Measurements from ENCODE around the gene SLC52A3. TPM values are rescaled to one million over a fixed set of nuclear protein-coding genes. Genes with fewer than 3 reads are reported as not detected.

The SLC52A3 gene
- polyA plus RNA-seq, 1 donor (not counting 4 experiments of a cell fraction or from before 2014, with no cell fraction given): 0.84 TPM

GRCh38 chr20:791056-791455 is 22.8 kb upstream of the SLC52A3 start:
- dilution Hi-C loops (cut with MboI; ENCODE audit: extremely low pct_ligation_motif_present, low sequenced_read_pairs): no loop called here
- Histone ChIP-seq H3K27me3 (ENCODE audit: control insufficient read depth, extremely low read depth, insufficient read depth, low read length) (no peaks in the 10 kb centered on the region), H3K79me2 (ENCODE audit: control insufficient read depth, insufficient read depth, low read length) (no peaks in the 10 kb centered on the region), H3K4me3 (ENCODE audit: control insufficient read depth in 2 of 3, extremely low read depth in 1 of 3, insufficient read depth in 2 of 3, low read depth in 1 of 3, low read length in 3 of 3) (no peak overlapping the region), H3K4me2 (ENCODE audit: control insufficient read depth, extremely low read depth, insufficient read depth, low read depth, low read length) (no peak overlapping the region), H3K9ac (ENCODE audit: control insufficient read depth, extremely low read depth, insufficient read depth, low read length) (no peak overlapping the region), H3K27ac (ENCODE audit: control insufficient read depth, insufficient read depth, low read length) (no peak overlapping the region), H3K9me3 (ENCODE audit: control insufficient read depth, low read depth, low read length) (no peaks in the 10 kb centered on the region), H3K9me1 (ENCODE audit: control insufficient read depth, extremely low read depth, insufficient read depth, low read length) (no peaks in the 10 kb centered on the region), H3K36me3 (ENCODE audit: control insufficient read depth in 2 of 2, extremely low read depth in 1 of 2, insufficient read depth in 2 of 2, low read length in 2 of 2) (no peaks in the 10 kb centered on the region), H4K20me1 (ENCODE audit: control insufficient read depth, extremely low read depth, insufficient read depth, low read length) (no peaks in the 10 kb centered on the region), H2AFZ (ENCODE audit: control insufficient read depth, low read length) (no peak overlapping the region), H3K4me1 (ENCODE audit: control insufficient read depth, extremely low read depth, insufficient read depth, low read length) (no peaks in the 10 kb centered on the region)
- TF ChIP-seq, protein P1, sequence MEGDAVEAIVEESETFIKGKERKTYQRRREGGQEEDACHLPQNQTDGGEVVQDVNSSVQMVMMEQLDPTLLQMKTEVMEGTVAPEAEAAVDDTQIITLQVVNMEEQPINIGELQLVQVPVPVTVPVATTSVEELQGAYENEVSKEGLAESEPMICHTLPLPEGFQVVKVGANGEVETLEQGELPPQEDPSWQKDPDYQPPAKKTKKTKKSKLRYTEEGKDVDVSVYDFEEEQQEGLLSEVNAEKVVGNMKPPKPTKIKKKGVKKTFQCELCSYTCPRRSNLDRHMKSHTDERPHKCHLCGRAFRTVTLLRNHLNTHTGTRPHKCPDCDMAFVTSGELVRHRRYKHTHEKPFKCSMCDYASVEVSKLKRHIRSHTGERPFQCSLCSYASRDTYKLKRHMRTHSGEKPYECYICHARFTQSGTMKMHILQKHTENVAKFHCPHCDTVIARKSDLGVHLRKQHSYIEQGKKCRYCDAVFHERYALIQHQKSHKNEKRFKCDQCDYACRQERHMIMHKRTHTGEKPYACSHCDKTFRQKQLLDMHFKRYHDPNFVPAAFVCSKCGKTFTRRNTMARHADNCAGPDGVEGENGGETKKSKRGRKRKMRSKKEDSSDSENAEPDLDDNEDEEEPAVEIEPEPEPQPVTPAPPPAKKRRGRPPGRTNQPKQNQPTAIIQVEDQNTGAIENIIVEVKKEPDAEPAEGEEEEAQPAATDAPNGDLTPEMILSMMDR (optimal IDR thresholded peaks at IDR 0.05 in 1 of 3, IDR thresholded peaks at IDR 0.05 in 1 of 3, conservative IDR thresholded peaks at IDR 0.05 in 1 of 3; ENCODE audit: extremely low read depth in 1 of 3, insufficient read depth in 2 of 3, low read length in 3 of 3): no peak
- TF ChIP-seq EZH2 (IDR thresholded peaks at IDR 0.05; ENCODE audit: low read length): no peak
- no peak for DNase-seq (ENCODE audit: low read depth, low spot score)
- FAIRE-seq: no peak

DNA sequence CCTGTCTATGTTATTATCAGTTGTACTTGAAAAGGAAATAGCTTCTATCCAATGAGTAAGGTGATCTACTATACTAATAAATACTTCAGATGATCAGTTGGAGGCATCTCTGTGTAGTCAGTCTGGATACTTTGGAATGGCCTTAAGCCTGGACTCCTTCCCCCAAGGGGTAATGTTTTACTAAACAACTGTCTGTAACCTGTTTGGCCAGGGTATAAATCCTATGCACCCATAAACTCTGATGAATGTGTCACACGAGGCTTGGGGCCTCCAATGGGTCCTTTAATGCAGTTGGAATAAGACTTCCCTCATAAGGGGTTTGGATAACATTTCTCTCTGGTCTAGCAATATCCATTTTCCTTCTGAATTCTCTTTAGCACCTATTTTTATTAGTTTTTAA is 19.5 kb upstream of the SLC52A3 start:
- dilution Hi-C loops (cut with MboI; ENCODE audit: extremely low pct_ligation_motif_present, low sequenced_read_pairs): no loop called here
- DNase-seq (ENCODE audit: low read depth, low spot score) (no peak), FAIRE-seq (no peak)
- H3K79me2 ChIP-seq (ENCODE audit: control insufficient read depth, insufficient read depth, low read length): no peaks in the 10 kb centered on the region
- H3K27me3 ChIP-seq (ENCODE audit: control insufficient read depth, extremely low read depth, insufficient read depth, low read length): no peaks in the 10 kb centered on the region
- H2AFZ ChIP-seq (ENCODE audit: control insufficient read depth, low read length): no peak overlapping the region
- no peak overlapping the region for H3K9ac ChIP-seq (ENCODE audit: control insufficient read depth, extremely low read depth, insufficient read depth, low read length)
- no peak overlapping the region for H3K4me2 ChIP-seq (ENCODE audit: control insufficient read depth, extremely low read depth, insufficient read depth, low read depth, low read length)
- H3K4me1 ChIP-seq (ENCODE audit: control insufficient read depth, extremely low read depth, insufficient read depth, low read length): no peaks in the 10 kb centered on the region
- H3K27ac ChIP-seq (ENCODE audit: control insufficient read depth, insufficient read depth, low read length): no peak overlapping the region
- no peaks in the 10 kb centered on the region for H3K36me3 ChIP-seq (ENCODE audit: control insufficient read depth in 2 of 2, extremely low read depth in 1 of 2, insufficient read depth in 2 of 2, low read length in 2 of 2)
- no peaks in the 10 kb centered on the region for H3K9me1 ChIP-seq (ENCODE audit: control insufficient read depth, extremely low read depth, insufficient read depth, low read length)
- peaks cover 6% of the 10 kb centered on the region for H3K9me3 ChIP-seq (ENCODE audit: control insufficient read depth, low read depth, low read length)
- no peak for TF ChIP-seq EZH2 (IDR thresholded peaks at IDR 0.05; ENCODE audit: low read length)
- TF ChIP-seq, protein P1 (optimal IDR thresholded peaks at IDR 0.05 in 1 of 3, IDR thresholded peaks at IDR 0.05 in 1 of 3, conservative IDR thresholded peaks at IDR 0.05 in 1 of 3; ENCODE audit: extremely low read depth in 1 of 3, insufficient read depth in 2 of 3, low read length in 3 of 3): no peak
- H4K20me1 ChIP-seq (ENCODE audit: control insufficient read depth, extremely low read depth, insufficient read depth, low read length): no peaks in the 10 kb centered on the region
- H3K4me3 ChIP-seq (ENCODE audit: control insufficient read depth in 2 of 3, extremely low read depth in 1 of 3, insufficient read depth in 2 of 3, low read depth in 1 of 3, low read length in 3 of 3): no peak overlapping the region
